Inflammatory macrophage treated with lipopolysaccharide for 1 hour (primary cell): ENCODE data around the gene PAX6.
"Not testable (repeated sequence)": the region's sequence is repeated elsewhere in the genome, so short reads cannot be mapped to it uniquely, and the experiment has no call there.

Experiments used
- DNase-seq, 2 donors: peaks; one replicate each; pipeline ENCODE4 v3.0.0-alpha.2; 2020 to 2022

The PAX6 gene

DNA sequence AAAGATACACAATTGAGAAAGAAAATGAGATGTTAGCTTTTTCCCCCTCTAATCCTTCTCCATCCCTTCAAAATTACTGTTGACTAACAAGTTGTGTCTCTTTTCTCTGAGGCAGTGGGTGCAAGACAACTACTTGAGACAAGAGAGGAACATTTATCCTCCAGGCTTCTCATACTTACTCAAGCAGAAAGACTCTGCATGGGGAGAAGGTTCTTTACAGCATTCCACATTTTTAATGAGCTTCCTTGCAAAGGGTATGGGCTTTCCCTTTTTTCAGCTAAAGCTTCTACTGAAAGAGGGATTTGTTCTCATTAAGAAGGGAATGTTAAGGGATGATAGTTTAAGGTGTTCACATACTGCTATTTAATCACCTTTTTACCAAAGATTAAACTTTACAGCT, 47.8 kb downstream of the PAX6 start:
- no peak for DNase-seq

DNA sequence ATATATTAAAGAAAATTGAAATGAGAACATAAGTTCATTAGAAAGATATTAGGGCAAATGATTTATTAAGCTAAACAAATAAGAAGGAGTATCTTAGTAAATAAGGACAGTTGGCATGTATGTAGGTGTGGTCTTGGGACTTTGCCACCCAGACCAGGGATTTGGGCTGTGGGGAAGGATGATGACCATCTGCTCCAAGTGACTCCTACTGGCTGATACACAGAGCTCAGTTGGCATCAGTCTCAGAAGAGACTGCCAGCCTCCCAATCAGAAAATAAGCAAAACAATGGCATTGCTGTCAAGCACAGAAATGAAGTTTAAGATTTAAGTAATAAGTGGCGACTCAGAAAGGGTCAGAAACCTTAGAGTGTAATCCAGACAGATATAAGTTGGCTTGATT, 49.5 kb downstream of the PAX6 start:
- no peak for DNase-seq

DNA sequence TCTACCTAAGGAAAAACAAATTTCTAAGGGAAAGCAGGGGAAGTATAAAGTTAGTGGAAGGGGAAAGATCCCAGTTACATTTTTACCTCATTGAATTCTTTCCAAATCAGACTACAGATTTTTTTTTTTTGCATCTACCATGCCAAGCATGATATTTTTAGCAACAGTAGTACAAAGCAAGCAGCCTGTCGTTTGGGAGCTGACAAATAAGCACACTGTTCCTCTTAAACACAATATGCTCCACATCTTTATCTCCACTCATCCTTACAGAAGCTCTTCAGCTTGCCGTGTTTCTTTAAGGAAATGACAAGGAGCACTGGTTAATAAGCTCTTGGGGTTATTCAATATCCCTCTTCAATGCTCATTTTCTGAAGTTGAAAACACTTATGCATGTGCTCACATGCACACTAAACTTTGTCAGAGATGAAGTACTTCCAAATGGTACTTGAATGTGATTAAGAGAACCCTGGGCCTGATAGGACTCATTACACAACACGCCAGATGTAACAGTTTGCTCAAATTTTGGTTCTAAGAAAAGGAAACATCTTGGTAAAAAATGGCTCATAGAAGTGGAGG, 53.8 kb downstream of the PAX6 start:
- DNase-seq = no peak

DNA sequence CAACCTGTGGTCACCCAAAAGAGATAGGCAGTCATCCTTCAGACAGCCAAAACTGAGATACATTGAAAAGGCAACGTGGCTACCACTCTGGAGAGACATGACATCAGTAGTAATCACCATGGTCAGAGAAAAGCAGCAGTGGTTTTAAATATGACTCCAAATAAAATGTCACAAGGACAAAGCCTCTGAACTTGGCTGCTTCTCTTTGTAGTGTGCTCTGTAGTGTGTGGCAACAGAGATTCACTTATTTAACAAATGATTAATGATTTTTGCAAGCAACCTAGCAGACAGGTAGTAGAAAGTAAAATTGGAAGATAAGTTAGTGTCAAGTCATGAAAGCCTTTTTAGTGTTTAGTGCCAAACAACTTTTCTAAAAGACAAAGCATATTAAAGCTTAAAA, 63.5 kb downstream of the PAX6 start:
- DNase-seq = no peak

DNA sequence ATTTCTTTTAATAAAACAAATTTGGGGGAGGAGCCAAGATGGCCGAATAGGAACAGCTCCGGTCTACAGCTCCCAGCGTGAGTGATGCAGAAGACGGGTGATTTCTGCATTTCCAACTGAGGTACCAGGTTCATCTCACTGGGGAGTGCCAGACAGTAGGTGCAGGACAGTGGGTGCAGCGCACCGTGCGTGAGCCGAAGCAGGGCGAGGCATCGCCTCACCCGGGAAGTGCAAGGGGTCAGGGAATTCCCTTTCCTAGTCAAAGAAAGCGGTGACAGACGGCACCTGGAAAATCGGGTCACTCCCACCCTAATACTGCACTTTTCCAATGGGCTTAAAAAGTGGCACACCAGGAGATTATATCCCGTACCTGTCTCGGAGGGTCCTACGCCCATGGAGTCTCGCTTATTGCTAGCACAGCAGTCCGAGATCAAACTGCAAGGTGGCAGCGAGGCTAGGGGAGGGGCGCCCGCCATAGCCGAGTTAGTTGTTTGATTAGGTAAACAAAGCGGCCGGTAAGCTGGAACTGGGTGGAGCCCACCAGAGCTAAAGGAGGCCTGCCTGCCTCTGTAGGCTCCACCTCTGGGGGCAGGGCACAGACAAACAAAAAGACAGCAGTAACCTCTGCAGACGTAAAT, 70.3 kb downstream of the PAX6 start:
- DNase-seq = not testable (repeated sequence)

DNA sequence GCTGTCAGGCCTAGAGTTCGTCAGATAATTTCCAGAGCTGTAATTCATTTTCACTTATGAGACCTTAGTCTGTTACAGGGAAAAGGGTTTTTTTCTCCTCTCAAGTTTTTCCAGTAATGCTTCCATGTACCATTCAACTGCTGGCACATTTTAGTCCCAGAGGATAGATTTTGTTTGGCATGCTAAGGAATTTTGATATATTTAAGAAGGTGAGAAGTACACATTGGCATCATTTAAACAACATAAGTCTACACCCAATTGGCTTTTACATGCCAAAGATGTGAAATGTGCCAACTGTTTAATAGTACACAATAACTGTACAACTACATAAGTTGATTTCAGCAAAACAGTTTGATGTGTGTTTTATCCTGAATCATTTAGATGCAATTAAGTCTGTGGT, 71.0 kb downstream of the PAX6 start:
- DNase-seq = no peak
